Right hindlimb (tissue), 1 donor: Measurements from ENCODE around the gene DCDC2.
"Not testable (repeated sequence)": the region's sequence is repeated elsewhere in the genome, so short reads cannot be mapped to it uniquely, and the experiment has no call there.

ENCODE experiments used
- DNase-seq: peaks from one replicate; pipeline ENCODE4 v3.0.0-alpha.2; 2018

DCDC2 gene

GRCh38 chr6:24357336-24358218 lies at the start of gene DCDC2:
TSS of gene DCDC2 (minus strand) at chr6:24358059. CDS start at chr6:24357750, 309 bp downstream.
- peak; percentile 20 for DNase-seq

- no peak for DNase-seq
Observed at GRCh38 chr6:24405262-24405661, 47.4 kb upstream of the DCDC2 start.

GRCh38 chr6:24403501-24403824 lies 45.6 kb upstream of the DCDC2 start:
- no peak for DNase-seq

- peak; percentile 83 for DNase-seq
Observed at GRCh38 chr6:24402697-24403500, 45.0 kb upstream of the DCDC2 start, which contains the start of gene MRS2. TSS of gene MRS2 (plus strand) at chr6:24402936. CDS start at chr6:24403047, 111 bp downstream.

- no peak for DNase-seq
Observed at GRCh38 chr6:24401458-24401857, 43.6 kb upstream of the DCDC2 start.

GRCh38 chr6:24400045-24401039 lies 42.5 kb upstream of the DCDC2 start:
- not testable (repeated sequence) for DNase-seq

GRCh38 chr6:24397631-24398030 lies 39.8 kb upstream of the DCDC2 start:
- DNase-seq = no peak

GRCh38 chr6:24396824-24397223 lies 39.0 kb upstream of the DCDC2 start:
- no peak for DNase-seq

- no peak for DNase-seq
Observed at GRCh38 chr6:24394780-24395437, 37.0 kb upstream of the DCDC2 start.

- DNase-seq = no peak
Observed at GRCh38 chr6:24394061-24394779, 36.4 kb upstream of the DCDC2 start.

GRCh38 chr6:24391756-24392405 lies 34.0 kb upstream of the DCDC2 start:
- no peak for DNase-seq

- DNase-seq = no peak
Observed at GRCh38 chr6:24391208-24391607, 33.3 kb upstream of the DCDC2 start.

GRCh38 chr6:24387818-24388217 lies 30.0 kb upstream of the DCDC2 start:
- no peak for DNase-seq

GRCh38 chr6:24385536-24386269 lies 27.8 kb upstream of the DCDC2 start:
- DNase-seq = no peak

GRCh38 chr6:24384369-24385130 lies 26.7 kb upstream of the DCDC2 start:
- DNase-seq = not testable (repeated sequence)

- not testable (repeated sequence) for DNase-seq
Observed at GRCh38 chr6:24382891-24383494, 25.1 kb upstream of the DCDC2 start.

- no peak for DNase-seq
Observed at GRCh38 chr6:24382220-24382540, 24.3 kb upstream of the DCDC2 start.

- no peak for DNase-seq
Observed at GRCh38 chr6:24381476-24382219, 23.8 kb upstream of the DCDC2 start.
